Stimulated activated CD8-positive, alpha-beta memory T cell treated with anti-CD3 and anti-CD28 coated beads, Interleukin-15, amount 100 ng/mL, for 24 hours (primary cell): ENCODE measurements around the gene MRPS26.
"Not testable (repeated sequence)": the region's sequence is repeated elsewhere in the genome, so short reads cannot be mapped to it uniquely, and the experiment has no call there.

Source experiments
- DNase-seq: peaks from one replicate; pipeline ENCODE4 v3.0.0-alpha.2; 2020; ENCODE audit warnings: low read depth

The MRPS26 gene

GRCh38 chr20:3045816-3046676 lies at the start of gene MRPS26:
Gene MRPS26, plus strand, starts transcription at chr20:3046052. Its CDS starts 17 bp downstream, at chr20:3046069.
- DNase-seq, result peak; percentile 68

- DNase-seq, result no peak
Observed at GRCh38 chr20:2998728-2999127, 47.1 kb upstream of the MRPS26 start.

GRCh38 chr20:3000852-3001523 lies 44.9 kb upstream of the MRPS26 start:
- DNase-seq, result no peak

DNA sequence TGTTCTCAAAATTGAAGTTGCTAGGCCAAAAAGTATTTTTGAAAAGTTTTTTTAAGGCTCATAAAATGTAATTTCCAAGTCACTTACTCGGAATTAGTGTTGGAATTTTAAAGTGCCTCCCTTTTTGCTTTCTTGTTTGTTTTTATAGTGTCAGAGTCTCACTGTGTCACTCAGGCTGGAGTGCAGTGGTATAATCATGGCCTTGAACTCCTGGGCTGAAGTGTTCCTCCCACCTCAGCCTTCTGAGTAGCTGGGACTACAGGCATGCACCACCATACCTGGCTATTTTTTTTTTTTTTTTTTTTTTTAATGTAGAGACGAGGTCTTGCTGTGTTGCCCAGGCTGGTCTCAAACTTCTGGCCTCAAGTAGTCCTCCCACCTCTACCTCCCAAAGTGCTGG lies 42.4 kb upstream of the MRPS26 start:
- DNase-seq, result no peak

- DNase-seq, result no peak
Observed at GRCh38 chr20:3010985-3011723, 34.7 kb upstream of the MRPS26 start.

GRCh38 chr20:3011752-3012151 lies 34.1 kb upstream of the MRPS26 start:
- DNase-seq, result no peak

DNA sequence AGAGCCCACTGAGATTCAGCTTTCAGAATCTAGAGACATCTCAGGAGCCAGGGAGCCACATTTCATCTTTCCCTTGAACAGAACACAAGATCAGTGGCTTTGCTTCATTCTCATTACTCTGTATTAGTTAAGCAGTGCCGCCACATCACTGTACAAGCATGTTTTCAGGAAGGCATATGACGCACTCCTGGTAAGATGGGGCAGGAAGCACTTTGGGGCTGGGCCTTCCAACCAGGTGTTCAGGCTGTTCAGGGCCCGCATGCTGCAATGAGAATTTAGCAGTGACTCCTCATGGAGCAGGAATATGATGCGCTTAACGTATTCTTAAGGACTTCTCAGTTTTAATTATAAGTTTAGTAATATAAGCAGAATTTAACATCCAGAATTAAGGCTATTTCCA lies 32.1 kb upstream of the MRPS26 start:
- DNase-seq, result no peak

DNA sequence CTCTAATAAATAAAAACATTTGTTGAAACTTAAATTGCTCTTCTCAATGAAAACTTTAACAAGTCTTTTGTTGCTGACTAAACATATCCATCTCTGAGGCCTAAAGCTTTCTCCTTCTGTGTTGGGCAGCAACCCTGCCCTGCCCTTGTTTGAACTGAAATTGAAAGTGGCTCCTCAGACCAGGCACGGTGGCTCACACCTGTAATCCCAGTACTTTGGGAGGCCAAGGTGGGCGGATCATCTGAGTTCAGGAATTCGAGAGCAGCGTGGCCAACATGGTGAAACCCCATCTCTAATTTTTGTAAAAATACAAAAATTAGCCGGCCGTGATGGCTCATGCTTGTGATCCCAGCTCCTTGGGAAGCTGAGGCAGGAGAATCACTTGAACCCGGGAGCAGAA lies 31.7 kb upstream of the MRPS26 start:
- DNase-seq, result no peak

DNA sequence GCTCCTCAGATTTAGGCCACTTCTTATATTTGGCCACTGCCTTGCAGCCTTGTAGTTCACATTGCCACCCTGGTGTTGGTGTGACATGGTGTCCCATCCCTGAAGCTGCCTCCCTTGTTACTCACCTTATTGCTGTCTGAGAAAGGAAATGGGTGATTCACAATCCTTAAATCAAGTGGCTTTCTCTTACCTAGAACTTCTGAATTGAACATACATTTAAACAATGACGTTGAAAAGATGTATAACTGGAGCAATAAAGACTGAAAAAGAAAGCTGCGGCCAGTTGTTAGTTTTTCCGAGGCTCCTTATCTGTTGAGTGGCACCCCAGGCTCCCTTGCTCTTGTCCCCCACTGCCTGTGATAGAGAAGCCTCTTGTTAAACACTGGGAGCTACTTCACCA lies 31.2 kb upstream of the MRPS26 start:
- DNase-seq, result no peak

- not testable (repeated sequence) for DNase-seq
Observed at GRCh38 chr20:3015302-3015701, 30.6 kb upstream of the MRPS26 start.

DNA sequence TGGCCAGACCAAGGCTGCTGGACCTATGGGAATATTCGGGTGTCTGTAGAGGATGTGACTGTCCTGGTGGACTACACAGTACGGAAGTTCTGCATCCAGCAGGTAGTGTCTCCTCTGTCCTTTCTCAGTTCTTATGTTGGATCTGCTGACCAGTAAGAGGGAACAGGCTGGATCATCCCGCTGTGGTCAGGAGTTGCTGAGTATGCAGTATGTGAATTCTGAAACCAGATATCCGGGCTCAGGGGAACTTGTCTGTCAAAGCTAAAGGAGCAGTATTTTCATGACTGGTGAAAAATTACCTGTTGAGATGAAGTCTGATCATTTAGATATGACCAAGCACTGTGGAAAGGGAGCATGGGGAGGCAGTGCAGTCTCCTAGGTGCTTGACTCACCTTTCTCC lies 24.5 kb upstream of the MRPS26 start:
- DNase-seq, result no peak

GRCh38 chr20:3021777-3022176 lies 24.1 kb upstream of the MRPS26 start:
- DNase-seq, result no peak

DNA sequence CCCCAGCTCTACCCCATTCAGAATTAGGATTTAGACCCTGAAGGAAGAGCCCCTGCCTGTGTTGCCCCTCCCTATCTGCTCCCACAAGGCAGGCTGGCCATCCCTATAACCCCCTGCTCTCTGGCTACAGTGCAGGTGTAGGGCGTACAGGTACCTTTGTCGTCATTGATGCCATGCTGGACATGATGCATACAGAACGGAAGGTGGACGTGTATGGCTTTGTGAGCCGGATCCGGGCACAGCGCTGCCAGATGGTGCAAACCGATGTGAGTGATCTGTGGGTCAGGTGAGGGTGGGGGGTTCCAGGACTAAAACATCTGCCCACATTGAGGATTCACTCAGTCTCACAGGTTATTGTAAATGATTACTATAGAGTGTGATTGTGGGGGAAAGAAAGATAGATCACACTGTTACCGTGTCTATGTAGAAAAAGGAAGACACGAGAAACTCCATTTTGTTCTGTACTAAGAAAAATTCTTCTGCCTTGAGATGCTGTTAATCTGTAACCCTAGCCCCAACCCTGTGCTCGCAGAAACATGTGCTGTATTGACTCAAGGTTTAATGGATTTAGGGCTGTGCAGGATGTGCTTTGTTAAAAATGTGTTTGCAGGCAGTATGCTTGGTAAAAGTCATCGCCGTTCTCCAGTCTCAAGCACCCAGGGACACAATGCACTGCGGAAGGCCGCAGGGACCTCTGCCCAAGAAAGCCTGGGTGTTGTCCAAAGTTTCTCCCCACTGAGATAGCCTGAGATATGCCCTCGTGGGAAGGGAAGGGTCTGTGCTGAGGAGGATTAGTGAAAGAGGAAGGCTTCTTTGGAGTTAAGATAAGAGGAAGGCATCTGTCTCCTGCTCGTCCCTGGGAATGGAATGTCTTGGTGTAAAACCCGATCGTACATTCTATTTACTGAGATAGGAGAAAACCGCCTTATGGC lies 23.0 kb upstream of the MRPS26 start:
- not testable (repeated sequence) for DNase-seq

DNA sequence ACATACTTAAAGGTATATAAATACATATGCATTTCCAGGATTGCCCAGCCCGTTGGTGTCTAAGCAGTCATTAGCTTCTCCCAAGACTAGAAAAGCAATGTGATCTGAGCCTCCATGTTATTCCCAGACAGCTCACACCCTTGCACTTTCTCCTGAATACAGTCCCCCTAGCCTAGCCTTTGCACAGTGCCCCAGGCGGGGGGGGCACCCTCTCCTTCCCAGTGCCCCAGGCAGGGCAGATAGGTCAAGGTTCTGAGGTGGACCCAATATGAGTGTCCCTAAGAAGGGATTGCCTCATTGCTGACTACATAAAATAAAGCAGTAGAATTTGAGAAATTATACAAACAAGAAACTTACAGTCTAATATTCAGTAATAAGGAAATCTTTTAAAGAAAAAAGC lies 17.9 kb upstream of the MRPS26 start:
- DNase-seq, result no peak

- no peak for DNase-seq
Observed at GRCh38 chr20:3031524-3032147, 14.2 kb upstream of the MRPS26 start.

- DNase-seq, result no peak
Observed at GRCh38 chr20:3032624-3033023, 13.2 kb upstream of the MRPS26 start.

DNA sequence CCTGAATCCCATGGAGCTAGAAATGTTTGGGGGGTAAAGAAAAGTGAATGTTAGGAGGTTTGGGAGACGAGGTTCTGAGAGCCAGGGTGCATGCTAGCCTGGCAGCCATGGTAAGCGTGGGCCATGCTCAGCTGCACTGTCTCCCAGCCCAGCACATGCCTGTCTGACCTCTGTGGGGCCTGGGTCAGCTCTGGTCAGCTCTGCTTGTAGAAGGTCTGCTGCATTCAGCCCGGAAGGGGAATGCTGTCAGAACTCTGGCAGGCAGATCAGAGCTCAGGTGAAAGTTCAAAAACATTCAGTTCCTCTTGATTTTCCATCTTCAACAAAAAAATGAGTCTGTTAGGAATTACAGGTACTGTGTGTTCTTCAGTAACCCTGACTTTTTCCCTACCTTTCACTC lies 8.2 kb upstream of the MRPS26 start:
- DNase-seq, result no peak

DNA sequence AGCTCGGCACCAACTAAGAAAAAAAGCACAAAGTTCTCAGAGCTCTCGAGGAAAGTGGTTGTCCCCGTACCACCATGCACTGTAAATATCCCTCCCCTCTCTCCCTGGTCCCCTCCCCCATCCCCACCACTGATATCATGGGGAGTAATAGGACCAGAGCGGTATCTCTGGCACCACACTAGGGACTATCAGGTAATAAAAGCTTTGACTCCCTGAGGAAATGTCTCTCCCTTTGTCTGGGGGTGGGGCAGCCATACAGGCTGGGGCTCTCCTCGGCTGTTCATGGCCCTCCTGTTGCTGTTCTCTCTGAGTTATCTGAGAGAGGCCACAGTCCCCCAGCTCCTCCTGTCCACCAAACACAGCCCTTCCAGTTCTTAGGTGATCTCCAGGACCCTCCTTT lies 7.4 kb upstream of the MRPS26 start:
- DNase-seq, result no peak

DNA sequence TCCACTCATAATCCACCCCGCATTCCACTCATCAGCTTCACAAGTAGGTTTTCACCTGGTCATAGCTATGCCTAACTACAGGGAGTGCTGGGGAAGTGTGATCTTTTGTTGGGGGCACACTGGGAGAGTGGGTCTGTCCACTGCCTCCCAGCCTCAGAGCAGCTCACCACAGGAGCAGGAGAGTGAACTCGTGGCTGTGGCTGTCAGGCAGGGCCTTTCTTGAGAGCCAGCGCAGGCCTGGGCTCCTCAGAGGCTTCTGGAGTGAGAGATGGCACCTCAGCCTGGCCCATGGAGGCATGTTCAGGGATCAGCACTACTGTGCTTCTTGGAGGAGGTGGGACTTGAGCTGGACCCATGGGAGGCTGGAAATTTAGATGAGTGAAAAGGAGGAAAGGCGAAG lies 6.4 kb upstream of the MRPS26 start:
- no peak for DNase-seq

- no peak for DNase-seq
Observed at GRCh38 chr20:3040086-3040485, 5.8 kb upstream of the MRPS26 start.

GRCh38 chr20:3041854-3042409 lies 3.9 kb upstream of the MRPS26 start:
- DNase-seq, result no peak
